Common myeloid progenitor, CD34-positive (primary cell): ENCODE results near the gene CACNA2D2.

Source experiments
- CTCF ChIA-PET: fragments of 350-600 bp; sonication (Branson Sonifier 250); formaldehyde crosslinking; loops from one replicate; lab custom pipeline; 2021; ENCODE audit warnings: antibody characterized with exemption; lab: Charles Lee
- POLR2A ChIA-PET: fragments of 350-600 bp; sonication (Branson Sonifier 250); formaldehyde crosslinking; loops from one replicate; lab custom pipeline; 2021; ENCODE audit warnings: antibody characterized with exemption; lab: Charles Lee
- DNase-seq, 3 donors: peaks; one replicate each; pipeline versions ENCODE4 v3.0.0 to v3.0.0-alpha.2; 2013
- H3K27ac ChIP-seq, 2 experiments: 1 replicate in 1 of 2; 2 replicates in 1 of 2; pipeline ENCODE4 v1.7.0; 2013; ENCODE audit warnings: inconsistent platforms in 2 of 2, low read length in 2 of 2, mild to moderate bottlenecking in 2 of 2, low read depth in 1 of 2, moderate library complexity in 1 of 2; ENCODE audit not compliant: severe bottlenecking in 2 of 2, insufficient read depth in 1 of 2, poor library complexity in 1 of 2
- H3K27me3 ChIP-seq, 5 experiments: replicated peaks in 2 of 5; 1 replicate in 3 of 5; 2 replicates in 2 of 5; pipeline versions ENCODE4 v1.6.1 to v1.7.0; 2013; ENCODE audit warnings: low read length in 4 of 5, mild to moderate bottlenecking in 2 of 5, moderate library complexity in 2 of 5, inconsistent platforms in 1 of 5; ENCODE audit not compliant: insufficient read depth in 5 of 5, control insufficient read depth in 4 of 5
- H3K36me3 ChIP-seq, 4 experiments: 1 replicate in 2 of 4; 2 replicates in 2 of 4; pipeline versions ENCODE4 v1.6.1 to v1.7.0; 2013; ENCODE audit warnings: low read length in 3 of 4, control low read depth in 1 of 4, mild to moderate bottlenecking in 1 of 4; ENCODE audit not compliant: control insufficient read depth in 4 of 4, insufficient read depth in 4 of 4
- H3K4me1 ChIP-seq, 4 experiments: 1 replicate in 3 of 4; 2 replicates in 1 of 4; pipeline versions ENCODE4 v1.6.1 to v1.7.1; 2013; ENCODE audit warnings: low read length in 3 of 4, mild to moderate bottlenecking in 3 of 4, control low read depth in 1 of 4, inconsistent platforms in 1 of 4, moderate library complexity in 1 of 4; ENCODE audit not compliant: control insufficient read depth in 4 of 4, insufficient read depth in 4 of 4; ENCODE audit errors: control extremely low read depth in 1 of 4
- H3K4me3 ChIP-seq, 7 experiments: 1 replicate in 4 of 7; 2 replicates in 3 of 7; pipeline versions ENCODE4 v1.5.1 to v1.7.0; 2013; ENCODE audit warnings: mild to moderate bottlenecking in 7 of 7, low read length in 6 of 7, moderate library complexity in 6 of 7, inconsistent platforms in 2 of 7, low read depth in 2 of 7, control low read depth in 1 of 7; ENCODE audit not compliant: insufficient read depth in 4 of 7, control insufficient read depth in 1 of 7; ENCODE audit errors: extremely low read depth in 1 of 7
- H3K9me3 ChIP-seq, 5 experiments: 1 replicate in 4 of 5; 2 replicates in 1 of 5; pipeline versions ENCODE4 v1.6.1 to v1.7.1; 2013; ENCODE audit warnings: low read length in 4 of 5, mild to moderate bottlenecking in 2 of 5, inconsistent platforms in 1 of 5, low read depth in 1 of 5, moderate library complexity in 1 of 5; ENCODE audit not compliant: control insufficient read depth in 4 of 5, insufficient read depth in 2 of 5; ENCODE audit errors: control extremely low read depth in 1 of 5
- WGBS: methylation state at CpG from one replicate; pipeline ENCODE4 v1.1.5; 2013; ENCODE audit not compliant: insufficient coverage; 5-methylcytosine and 5-hydroxymethylcytosine counted together

CACNA2D2 gene

GRCh38 chr3:50480471-50480870 lies 23.0 kb downstream of the CACNA2D2 start:
- Histone ChIP-seq H3K9me3 (no peaks in the 10 kb centered on the region), H3K4me3 (no peak overlapping the region), H3K27ac (no peak overlapping the region), H3K27me3 (no peaks in the 10 kb centered on the region), H3K36me3 (no peaks in the 10 kb centered on the region), H3K4me1 (peaks cover 0 to 3% (median 1%) of the 10 kb centered on the region in 4 experiments)
- ChIA-PET CTCF (no interaction called here), POLR2A (no interaction called here)
- 50% methylated on average over 1 of the region's 4 CpGs for WGBS
- DNase-seq, result no peak

- CTCF ChIA-PET, result interaction anchor here (1.5 to 1.7 kb wide), 2 partner anchors 13 to 15 kb away, joined by 3 to 5 read pairs; no protein-coding TSS in a partner anchor
- DNase-seq, result no peak
- no peak overlapping the region for H3K27ac ChIP-seq
- H3K36me3 ChIP-seq, result no peaks in the 10 kb centered on the region
- no peaks in the 10 kb centered on the region for H3K9me3 ChIP-seq
- H3K27me3 ChIP-seq, result no peaks in the 10 kb centered on the region
- POLR2A ChIA-PET, result no interaction called here
- no peak overlapping the region for H3K4me3 ChIP-seq
- peaks cover 0 to 3% (median 1%) of the 10 kb centered on the region in 4 experiments for H3K4me1 ChIP-seq
- 89% methylated on average over 4 of the region's 4 CpGs for WGBS
Measured at GRCh38 chr3:50479523-50479922, 23.9 kb downstream of the CACNA2D2 start.

- H3K4me1 ChIP-seq, result peaks cover 0 to 4% (median 2%) of the 10 kb centered on the region in 4 experiments
- no peaks in the 10 kb centered on the region for H3K27me3 ChIP-seq
- 100% methylated on average over 1 of the region's 2 CpGs for WGBS
- H3K36me3 ChIP-seq, result no peaks in the 10 kb centered on the region
- CTCF ChIA-PET, result interaction anchor here (1.5 to 1.7 kb wide), 2 partner anchors 12 to 14 kb away, joined by 3 to 5 read pairs; no protein-coding TSS in a partner anchor
- POLR2A ChIA-PET, result no interaction called here
- H3K4me3 ChIP-seq, result no peak overlapping the region
- no peaks in the 10 kb centered on the region for H3K9me3 ChIP-seq
- no peak overlapping the region for H3K27ac ChIP-seq
- DNase-seq, result no peak
Measured at GRCh38 chr3:50478671-50479260, 24.7 kb downstream of the CACNA2D2 start.

- Histone ChIP-seq H3K27ac (no peak overlapping the region), H3K9me3 (no peaks in the 10 kb centered on the region), H3K27me3 (no peaks in the 10 kb centered on the region), H3K4me3 (no peak overlapping the region), H3K36me3 (no peaks in the 10 kb centered on the region), H3K4me1 (peaks cover 0 to 4% (median 2%) of the 10 kb centered on the region in 4 experiments)
- DNase-seq, result no peak
- ChIA-PET CTCF (interaction anchor here (1.7 kb wide), 1 partner anchor 14 kb away, joined by 5 read pairs; no protein-coding TSS in a partner anchor), POLR2A (no interaction called here)
- WGBS, result 97% methylated on average over 6 of the region's 7 CpGs
Measured at GRCh38 chr3:50478051-50478450, 25.4 kb downstream of the CACNA2D2 start.

- CTCF ChIA-PET, result interaction anchor here (1.1 to 2.0 kb wide), 3 partner anchors 13 to 38 kb away, joined by 3 to 7 read pairs (median 5); no protein-coding TSS in a partner anchor
- DNase-seq, result no peak
- Histone ChIP-seq H3K4me3 (no peak overlapping the region), H3K27ac (no peak overlapping the region), H3K4me1 (peaks cover 0 to 4% (median 0%) of the 10 kb centered on the region in 4 experiments), H3K36me3 (no peaks in the 10 kb centered on the region), H3K27me3 (no peaks in the 10 kb centered on the region), H3K9me3 (no peaks in the 10 kb centered on the region)
- WGBS, result 98% methylated on average over 10 of the region's 12 CpGs
- POLR2A ChIA-PET, result interaction anchor here (0.5 kb wide), 1 partner anchor 12 kb away, joined by 3 read pairs; no protein-coding TSS in a partner anchor
Measured at GRCh38 chr3:50475348-50475747, 28.1 kb downstream of the CACNA2D2 start.

GRCh38 chr3:50474717-50475116 lies 28.7 kb downstream of the CACNA2D2 start:
- Histone ChIP-seq H3K4me3 (no peak overlapping the region), H3K9me3 (no peaks in the 10 kb centered on the region), H3K36me3 (no peaks in the 10 kb centered on the region), H3K4me1 (peaks cover 0 to 4% (median 0%) of the 10 kb centered on the region in 4 experiments), H3K27ac (no peak overlapping the region), H3K27me3 (no peaks in the 10 kb centered on the region)
- POLR2A ChIA-PET, result no interaction called here
- 92% methylated on average over 6 of the region's 6 CpGs for WGBS
- DNase-seq, result no peak
- CTCF ChIA-PET, result interaction anchor here (1.0 to 2.0 kb wide), 6 partner anchors 9 to 37 kb away, joined by 3 to 7 read pairs (median 4); no protein-coding TSS in a partner anchor

GRCh38 chr3:50473768-50474167 lies 29.7 kb downstream of the CACNA2D2 start:
- H3K9me3 ChIP-seq, result no peaks in the 10 kb centered on the region
- ChIA-PET CTCF (interaction anchor here (0.9 to 2.0 kb wide), 6 partner anchors 10 to 69 kb away, joined by 3 to 7 read pairs (median 4); no protein-coding TSS in a partner anchor), POLR2A (interaction anchor here (0.6 kb wide), 1 partner anchor 29 kb away, joined by 3 read pairs; no protein-coding TSS in a partner anchor)
- no peaks in the 10 kb centered on the region for H3K36me3 ChIP-seq
- 61% methylated on average over 8 of the region's 10 CpGs for WGBS
- H3K4me1 ChIP-seq, result peaks cover 0 to 4% (median 0%) of the 10 kb centered on the region in 4 experiments
- H3K27me3 ChIP-seq, result no peaks in the 10 kb centered on the region
- no peak overlapping the region for H3K27ac ChIP-seq
- H3K4me3 ChIP-seq, result no peak overlapping the region
- DNase-seq, result no peak
